GM11168 (cell line): ENCODE results near the gene FOXP3.

ENCODE experiments used
- in situ Hi-C: fragments of 300-500 bp; cut with MboI; formaldehyde crosslinking; loops from one replicate; pipeline ENCODE4 v1.12.0; 2022; ENCODE audit warnings: low sequenced_read_pairs; ENCODE audit not compliant: unreplicated experiment

The FOXP3 gene

DNA sequence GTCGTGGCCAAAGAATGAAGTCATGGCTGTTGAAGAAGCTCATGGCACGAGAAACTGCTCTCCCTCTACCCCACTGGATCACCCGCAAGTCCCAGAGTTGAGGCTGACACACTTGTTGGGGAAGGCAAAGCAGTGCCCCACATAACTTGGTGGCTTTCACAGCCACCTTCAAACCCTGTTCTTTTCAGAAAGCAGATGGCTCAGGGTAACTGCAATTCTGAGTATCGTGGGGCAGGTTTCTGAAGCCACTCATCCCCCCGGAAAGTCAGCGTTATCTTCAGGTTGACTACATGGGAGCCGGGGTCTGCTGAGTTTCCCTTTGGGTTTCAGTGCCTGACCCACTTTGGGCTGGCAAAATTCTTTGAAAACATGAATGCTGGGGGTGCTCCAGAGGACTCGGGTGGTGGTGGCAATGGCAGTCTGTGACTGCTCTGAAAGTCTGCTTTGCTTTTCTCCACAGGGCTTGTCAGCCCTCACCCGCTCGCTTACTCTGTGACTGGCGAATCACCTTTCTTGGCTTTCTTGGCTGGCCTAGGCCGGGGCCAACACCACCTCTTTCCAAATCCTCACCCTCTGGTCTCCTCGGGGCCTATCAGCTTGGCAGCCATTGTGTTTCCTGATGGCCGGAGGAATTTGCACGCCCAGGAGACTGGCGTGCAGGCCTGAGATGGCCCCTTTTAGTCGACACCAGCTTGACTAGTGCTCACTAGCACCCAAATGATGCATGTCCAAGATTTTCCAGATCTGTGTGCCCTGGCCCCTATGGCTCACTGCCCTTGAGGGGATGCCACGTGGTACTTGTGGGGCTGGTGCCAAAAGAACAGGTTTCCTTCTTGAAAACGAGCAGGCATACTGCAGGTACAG, 12.4 kb upstream of the FOXP3 start:
- in situ Hi-C loops: loop anchor here (25.0 kb wide), 1 partner anchor 560 kb away; the partner anchor contains the start of gene PAGE4

DNA sequence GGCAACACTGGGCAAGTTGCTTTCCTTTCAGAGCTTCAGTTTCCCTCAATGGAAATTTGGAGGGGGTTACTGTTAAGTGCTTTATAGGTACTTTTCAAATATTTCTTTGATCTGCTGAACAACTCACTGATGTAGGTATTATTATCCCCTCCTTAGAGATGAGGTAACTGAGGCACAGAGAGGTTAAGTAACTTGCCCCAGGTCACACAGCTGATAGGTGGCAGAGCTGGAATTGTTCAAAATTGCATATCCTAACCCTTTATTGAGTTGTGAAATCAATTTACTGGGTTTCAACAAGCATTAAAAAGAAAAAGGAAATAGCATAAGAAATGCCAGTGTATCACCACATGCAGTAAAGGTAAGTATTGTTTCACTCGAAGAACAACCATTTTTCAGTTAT, 11.7 kb upstream of the FOXP3 start:
- in situ Hi-C loops: loop anchor here (25.0 kb wide), 1 partner anchor 561 kb away; the partner anchor contains the start of gene PAGE4

DNA sequence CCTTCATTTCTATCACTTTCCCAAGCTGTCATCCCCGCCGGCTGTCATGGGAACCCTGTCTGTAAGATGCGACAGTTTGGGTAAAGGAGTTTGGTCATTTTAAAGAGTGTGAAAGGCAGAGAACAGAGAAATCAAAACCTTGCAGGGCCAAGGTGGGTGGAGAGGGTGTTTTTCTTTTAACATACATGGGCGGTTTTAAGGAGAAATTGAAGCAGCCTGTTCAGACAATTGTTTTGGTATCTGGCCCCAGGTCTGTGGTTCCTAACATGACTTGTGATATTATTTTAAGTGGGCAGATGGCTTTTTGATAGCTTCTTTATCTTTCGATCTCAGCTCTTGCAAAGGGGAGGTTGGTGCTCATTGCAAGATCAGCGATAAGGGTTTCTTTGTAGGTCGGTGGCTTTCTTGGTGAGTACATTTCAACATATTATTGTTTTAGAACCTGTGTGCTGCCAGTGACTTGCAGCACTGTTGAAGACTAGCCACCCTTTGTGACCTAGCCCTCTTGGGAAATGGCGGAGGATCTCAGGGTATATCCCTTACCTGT, 8.7 kb upstream of the FOXP3 start:
- in situ Hi-C loops: no loop called here

DNA sequence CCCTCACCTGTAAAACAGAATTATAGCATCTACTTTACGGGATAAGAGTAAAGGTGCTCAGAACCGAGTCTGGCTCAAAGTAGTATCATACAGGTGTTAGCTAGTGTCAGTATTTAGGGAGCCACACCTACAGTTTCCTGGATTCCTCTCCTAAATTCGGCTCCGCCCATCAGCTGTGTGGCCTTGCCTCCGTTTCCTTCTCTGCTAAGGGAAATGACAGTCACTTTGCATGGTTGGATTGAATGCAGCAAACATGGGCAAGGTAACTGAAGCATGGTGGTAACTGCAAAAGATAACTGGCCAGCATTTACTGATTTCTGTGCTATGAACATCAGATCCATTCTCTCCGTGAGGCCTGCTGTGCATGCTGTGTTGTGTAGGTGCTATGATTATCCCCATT, 7.9 kb upstream of the FOXP3 start:
- in situ Hi-C loops: no loop called here

DNA sequence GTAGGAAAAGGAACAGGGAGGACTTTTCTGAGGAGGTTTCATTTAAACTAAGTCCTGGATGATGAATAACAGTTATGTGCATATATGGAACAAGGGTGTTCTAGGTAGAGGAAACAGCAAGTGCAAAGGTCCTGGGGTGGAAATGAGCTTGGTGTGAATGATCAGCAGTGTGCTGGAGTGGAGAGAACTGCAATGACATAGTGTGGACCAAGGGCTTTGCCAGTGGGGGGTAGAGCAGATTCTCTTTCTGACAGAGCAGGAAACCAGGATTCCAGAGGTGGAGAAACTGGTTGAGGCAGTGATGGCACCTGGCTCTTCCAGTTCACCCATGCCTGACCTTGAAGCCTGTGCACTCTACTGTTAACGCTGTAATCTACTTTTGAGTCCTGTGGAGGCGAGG, 6.8 kb upstream of the FOXP3 start:
- in situ Hi-C loops: no loop called here

DNA sequence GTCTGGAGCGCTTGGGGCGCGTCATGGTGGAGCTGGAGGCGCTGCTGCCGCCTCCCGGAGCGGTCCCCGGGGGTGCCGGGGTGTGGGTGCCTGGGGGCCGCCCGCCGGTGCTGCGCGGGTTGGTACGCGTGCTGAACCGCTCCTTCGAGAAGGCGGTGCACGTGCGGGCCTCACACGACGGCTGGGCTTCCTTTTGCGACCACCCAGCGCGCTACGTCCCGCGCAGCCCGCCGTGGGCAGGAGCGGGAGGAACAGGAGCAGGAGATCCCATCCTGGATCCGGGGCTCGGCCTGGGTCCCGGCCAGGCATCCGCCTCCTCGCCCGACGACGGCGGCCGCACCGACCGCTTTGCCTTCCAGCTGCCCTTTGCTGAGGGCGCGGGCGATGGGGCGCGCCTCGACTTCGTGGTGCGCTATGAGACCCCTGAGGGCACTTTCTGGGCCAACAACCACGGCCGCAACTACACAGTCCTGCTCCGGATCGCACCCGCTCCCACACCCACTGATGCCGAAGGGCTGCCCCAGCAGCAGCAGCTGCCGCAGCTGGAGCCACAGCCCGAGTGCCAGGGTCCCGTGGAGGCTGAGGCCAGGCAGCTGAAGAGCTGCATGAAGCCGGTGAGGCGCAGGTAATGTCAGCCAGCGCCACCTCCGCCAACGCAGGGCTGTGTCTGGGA, 5.9 kb upstream of the FOXP3 start:
- in situ Hi-C loops: no loop called here

DNA sequence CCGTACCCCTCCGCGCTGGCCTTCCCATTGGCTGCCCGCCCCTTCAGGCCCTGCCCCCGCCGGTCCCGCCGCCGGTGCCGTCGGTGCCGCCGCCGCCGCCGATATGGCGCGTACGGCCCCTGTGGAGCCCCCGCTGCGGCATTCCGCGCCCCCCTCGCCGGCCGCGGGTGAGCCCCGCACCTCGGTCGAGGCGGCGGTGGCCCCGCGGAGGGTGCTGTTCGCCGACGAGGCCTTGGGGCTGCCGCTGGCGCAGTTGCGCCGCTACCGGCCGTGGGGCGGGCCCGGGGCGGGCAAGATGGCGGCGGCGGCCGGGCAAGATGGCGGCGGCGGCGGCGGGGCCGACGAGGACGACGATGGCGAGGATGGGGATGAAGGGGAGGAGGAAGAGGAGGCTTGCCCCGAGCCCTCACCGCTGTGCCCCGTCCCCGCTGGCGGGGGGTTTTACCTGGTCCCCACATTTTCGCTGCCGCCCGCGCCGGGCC, 5.3 kb upstream of the FOXP3 start, which contains the start of gene PPP1R3F:
PPP1R3F (plus strand) TSS at position 27 of the 482 bp plus-strand sequence; CDS start at position 104, 77 bp downstream.
- in situ Hi-C loops: no loop called here

DNA sequence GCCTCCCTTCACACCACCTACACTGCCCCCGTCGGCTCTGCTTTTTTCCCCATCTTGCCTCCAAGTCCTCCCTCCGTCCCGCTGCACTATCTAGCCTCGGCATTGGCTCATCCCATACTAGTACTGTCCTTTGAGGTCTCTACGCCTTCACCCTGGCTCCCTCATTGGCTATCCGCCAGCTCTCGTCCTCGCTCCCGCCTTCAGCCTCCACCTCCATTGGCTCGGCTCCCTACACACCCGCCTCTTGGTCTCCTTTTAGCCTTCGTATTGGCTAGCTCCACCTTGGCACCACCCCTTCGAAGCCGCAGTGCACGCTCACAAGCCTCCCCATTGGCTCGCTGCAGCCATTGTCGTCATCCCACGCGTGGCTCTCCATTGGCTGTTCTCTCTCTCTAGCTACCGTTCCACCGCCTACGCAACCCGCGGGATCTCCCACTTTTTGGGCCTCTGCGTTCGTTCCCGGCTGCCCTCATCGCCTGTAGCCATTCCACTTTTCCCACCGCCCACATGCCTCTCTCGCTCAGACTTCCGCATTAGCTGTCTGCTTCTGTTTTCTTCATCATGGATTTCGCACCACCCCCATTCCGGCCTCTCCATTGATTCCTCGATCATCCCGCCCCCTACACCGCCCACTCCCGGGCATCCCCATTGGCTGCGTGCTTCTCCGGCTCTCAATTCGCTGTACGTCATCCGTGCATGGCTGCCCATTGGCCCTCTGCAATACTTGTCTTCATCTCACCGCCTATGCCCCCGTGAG, 4.7 kb upstream of the FOXP3 start:
- in situ Hi-C loops: no loop called here

DNA sequence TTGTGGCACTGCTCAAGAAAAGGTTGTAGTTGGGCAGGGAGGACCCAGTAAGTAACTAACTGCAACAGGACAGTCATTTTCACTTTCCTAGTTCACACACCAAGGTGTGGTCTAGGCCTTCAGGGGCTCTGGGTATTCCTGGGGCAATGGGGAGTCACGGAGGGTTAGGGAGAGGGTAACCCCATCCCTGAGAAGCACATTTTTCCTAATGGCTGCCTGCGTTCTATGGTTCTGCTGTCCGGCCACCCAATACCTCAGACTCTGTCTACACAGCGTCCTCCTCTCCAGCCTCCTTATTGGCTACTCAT, 4.1 kb upstream of the FOXP3 start:
- in situ Hi-C loops: no loop called here

DNA sequence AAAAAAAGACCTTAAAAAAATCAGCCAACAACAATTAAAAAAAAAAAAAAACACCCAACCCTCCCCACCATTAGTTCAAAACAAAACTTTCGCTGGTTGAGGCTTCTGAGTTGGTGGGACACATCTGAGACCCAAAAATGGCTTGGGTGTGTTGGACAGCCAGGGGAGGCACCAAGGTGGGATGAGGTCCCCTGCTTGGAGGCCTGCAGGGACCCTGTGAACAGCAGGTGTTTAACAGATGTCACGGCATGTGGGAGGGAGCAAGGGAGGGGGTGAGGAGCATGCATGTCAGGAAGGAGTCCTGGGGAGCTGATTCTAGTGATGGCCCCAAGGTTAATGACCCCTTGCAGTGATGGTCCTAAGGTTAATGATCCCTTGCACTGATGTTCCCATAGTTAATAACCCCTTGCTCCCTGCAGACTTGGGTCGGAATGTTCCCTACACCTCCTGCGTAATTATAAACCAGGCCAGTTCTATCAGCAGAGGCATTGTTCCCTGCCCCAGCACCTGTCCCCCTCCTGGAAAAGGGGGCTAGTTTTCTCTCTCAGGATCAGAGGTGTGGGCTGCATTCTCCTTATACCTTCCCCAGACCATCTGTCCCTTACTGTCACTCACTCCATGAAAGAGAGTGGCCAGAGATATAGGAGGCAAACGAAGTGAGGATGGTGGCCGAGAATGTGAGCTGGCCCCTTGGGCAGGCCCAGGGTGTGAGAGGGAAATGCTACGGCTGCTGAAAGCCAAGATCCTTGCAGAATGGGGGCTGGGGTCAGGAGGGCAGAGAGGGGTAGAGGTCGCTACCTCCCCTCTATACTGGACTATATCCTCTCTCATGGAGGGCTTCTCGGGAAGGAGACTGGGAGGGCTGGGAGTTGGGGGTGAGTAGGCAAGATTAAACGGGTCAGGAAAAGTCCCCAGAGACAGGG, 2.3 kb upstream of the FOXP3 start:
- in situ Hi-C loops: no loop called here

DNA sequence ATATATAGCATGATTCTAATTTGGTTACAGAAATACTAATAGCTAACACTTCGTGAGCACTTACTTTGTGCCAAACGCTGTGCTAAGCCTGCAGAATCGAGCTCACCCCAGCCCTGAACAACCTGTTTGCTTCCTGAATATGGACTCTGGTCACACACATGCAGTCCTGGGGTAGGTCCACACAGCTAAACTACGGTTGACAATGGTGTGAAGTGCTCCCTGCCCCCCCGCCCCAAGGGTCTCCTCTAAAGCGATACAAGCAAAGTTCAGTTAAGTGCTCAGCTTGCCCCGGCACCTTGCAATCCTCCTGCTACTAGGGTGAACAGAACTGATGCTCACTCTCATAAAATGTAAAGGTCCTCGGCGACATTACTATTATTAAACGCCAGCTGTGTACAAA, 879 bp downstream of the FOXP3 start:
- in situ Hi-C loops: no loop called here

DNA sequence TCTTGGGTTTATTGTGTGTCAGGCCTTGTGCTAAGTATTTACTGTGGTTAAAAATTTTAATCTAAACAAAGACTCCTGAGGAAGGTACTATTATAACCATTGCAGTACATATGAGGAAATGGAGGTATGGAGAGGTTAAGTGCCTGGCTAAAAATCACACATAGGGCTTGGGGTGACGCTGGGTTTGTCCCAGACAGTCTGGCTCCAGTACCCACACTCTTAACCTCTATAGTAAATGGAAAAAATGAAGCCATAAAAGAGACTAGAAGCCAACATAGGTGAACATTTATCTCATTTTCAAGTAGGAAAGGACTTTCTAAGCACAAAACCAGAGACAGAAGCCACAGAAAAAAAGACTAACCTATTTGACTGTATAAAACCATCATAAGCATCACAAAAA, 1.9 kb downstream of the FOXP3 start:
- in situ Hi-C loops: no loop called here

DNA sequence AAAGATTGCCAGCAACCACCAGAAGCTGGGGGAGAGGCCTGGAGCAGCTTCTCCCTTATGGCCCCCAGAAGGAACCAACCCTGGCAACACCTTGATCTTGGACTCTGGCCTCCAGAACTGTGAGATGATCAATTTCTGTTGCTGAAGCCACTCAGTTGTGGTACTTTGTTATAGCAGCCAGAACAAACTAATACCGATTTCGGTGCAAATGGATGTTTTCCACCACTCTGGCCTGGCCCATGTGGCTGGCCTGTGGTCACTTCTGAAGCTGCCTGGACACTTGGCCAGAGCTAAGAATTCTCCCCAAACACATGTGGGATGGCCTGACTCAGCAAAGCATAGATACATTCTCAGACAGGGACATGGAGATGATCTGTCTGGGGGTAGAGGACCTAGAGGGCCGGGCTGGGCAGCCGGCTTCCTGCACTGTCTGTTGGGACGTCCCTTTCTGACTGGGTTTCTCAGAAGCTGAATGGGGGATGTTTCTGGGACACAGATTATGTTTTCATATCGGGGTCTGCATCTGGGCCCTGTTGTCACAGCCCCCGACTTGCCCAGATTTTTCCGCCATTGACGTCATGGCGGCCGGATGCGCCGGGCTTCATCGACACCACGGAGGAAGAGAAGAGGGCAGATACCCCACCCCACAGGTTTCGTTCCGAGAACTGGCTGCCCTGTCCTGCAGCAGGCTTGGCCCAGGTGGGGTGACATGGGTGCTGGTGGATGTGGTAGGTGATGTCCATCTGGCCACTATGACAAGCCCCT, 4.1 kb downstream of the FOXP3 start:
- in situ Hi-C loops: no loop called here

DNA sequence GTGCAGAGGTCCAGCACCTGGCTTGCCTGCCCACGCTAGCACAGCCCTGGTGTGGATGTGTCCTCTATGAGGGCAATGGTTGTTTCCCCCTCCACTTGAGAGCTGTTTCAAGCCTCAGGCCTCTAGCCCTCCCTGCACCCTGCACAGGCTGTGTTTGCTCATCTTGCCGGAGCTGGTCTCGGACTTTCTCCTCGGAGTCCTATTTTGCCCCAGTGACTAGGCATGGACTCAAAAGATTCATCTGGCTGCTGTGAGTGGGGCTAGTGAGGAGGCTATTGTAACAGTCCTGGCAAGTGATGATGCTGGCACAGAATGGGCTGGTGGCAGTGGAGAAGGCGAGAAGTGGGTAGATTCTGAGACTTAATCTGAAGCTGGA, 5.8 kb downstream of the FOXP3 start:
- in situ Hi-C loops: no loop called here

DNA sequence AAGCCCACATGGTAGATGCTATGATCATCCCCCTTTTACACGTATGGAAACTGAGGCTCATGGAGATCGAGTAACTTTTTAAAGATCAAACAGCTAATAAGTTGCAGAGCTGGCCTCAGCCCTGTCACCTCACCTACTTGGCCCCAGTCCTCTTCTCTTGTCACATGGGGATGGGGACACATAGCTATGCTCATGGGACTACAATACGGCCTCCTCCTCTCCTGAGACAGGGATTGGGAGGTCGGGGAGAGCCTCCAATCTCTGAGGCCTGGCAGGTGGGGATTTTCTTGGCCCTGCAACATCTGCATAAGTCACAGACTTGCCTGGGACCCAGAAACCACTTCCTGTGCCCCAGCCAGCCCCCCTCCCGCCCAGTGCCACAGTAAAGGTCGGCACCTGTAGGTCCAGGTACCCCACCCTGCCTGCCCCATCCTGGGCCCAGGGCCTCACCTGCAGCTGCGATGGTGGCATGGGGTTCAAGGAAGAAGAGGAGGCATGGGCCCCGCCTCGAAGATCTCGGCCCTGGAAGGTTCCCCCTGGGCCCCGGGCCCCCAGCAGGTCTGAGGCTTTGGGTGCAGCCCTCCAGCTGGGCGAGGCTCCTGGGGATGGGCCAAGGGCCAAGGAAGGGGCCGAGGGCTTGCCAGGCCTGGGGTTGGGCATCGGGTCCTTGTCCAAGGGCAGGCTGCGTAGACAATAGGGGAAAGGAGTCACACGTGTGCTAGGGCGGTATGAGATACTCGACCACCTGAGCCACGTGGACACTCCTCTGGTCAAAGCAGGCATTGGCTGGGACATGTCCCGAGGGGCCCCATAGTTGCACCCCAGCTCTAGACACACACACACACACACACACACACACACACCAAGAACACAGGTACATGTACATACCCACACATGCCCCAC, 6.4 kb downstream of the FOXP3 start:
- in situ Hi-C loops: no loop called here

DNA sequence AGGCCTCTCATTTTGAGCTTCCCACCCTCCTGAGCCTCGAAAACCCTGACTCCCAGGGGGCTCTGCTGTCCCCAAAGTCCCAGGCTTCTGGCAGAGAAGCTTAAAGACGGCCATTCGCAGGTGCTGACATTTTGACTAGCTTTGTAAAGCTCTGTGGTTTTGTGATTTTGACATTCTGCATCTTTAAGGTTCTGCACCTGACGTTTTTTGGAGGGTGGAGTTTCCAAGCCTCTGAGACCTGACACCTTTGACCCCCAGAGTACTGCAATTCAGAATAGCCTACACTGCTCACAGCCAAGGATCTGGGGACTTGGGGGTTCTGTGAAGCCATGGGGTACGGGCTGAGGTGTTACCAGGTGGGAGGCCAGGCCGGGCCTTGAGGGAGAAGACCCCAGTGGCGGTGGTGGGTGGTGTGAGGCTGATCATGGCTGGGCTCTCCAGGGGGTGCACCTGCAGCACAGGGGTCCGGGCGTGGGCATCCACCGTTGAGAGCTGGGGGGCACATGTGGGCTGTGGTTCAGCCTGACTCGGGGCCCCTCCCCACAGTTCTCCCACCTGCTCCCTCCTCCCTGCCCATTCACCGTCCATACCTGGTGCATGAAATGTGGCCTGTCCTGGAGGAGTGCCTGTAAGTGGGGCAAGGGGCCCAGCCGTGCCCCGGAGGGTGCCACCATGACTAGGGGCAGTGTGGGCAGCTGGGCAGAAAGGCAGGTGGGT, 7.3 kb downstream of the FOXP3 start:
- in situ Hi-C loops: no loop called here

DNA sequence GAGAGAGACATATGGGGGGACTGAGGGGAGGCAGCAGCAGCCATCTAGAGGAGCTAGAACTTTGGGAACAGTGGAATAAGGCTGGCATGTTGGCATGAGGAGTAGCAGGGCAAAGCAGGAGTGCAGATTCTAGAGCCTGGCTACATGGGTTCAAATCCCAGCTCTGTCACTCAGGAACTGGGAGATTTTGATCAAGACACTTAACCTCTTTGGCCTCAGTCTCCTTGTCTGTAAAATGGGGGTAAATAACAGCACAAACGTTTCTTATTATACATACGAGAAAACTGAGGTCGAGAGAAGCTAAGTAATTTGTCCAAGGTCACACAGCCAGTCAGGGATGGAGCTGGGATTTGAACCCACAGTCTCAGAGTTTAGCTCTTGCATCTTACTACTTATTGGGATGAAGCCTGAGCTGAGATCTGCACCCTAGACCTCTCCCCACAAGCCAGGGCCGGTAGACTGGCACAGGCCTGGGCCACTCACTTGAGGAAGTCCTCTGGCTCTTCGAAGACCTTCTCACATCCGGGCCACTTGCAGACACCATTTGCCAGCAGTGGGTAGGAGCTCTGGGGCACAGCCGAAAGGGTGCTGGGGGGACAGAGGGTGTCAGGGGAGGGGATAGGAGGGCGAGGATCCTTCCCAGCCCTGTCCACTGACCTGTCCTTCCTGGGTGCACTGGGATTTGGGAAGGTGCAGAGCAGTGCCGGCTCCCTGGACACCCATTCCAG, 8.1 kb downstream of the FOXP3 start:
- in situ Hi-C loops: no loop called here
